ENCODE measurements around the gene KCNJ5.

KCNJ5 gene

DNA sequence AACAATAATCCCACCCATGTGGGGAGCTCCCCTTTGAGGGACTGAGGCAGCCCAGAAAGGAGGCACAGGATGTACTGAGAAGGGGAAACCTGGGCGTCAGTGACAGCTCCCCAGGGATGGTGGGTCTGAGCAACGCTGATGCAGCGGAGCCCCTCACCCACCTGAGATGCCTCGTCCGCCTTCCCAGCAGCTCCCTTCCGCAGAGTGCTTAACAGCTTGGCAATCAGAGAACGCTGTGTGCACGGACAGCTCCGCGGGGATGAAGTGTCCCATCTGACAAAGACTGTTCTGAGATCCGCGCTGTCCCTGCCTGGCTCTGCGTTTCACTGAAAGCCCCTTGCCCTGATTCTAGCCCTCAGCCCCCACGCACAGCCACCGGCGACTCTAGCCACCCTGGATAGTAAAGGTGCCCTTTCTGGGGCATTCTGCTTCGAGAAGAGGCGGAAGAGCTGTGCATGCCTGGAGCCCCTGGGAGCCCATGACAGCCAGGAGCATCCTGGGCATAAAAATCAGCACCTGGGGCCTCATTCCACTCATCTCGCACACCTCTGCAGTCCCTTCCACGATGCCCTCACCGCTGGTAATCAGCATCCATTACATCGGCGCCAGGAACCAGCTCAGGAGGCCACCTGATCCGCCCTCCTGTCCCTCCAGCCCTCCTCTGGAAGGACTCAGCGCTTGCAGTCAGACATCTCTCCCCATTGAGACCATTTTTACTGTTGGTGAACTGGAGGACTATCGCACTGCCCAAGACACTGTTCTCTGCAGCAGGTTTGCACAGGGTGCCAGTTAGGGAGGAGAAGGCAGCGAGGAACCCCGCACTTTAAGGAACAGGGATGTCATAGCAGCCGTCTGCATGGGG lies 10.7 kb downstream of the KCNJ5 start:
- H3K4me3 ChIP-seq (ENCODE audit: low read depth, low read length): no peak overlapping the region
- TF ChIP-seq, protein P1, sequence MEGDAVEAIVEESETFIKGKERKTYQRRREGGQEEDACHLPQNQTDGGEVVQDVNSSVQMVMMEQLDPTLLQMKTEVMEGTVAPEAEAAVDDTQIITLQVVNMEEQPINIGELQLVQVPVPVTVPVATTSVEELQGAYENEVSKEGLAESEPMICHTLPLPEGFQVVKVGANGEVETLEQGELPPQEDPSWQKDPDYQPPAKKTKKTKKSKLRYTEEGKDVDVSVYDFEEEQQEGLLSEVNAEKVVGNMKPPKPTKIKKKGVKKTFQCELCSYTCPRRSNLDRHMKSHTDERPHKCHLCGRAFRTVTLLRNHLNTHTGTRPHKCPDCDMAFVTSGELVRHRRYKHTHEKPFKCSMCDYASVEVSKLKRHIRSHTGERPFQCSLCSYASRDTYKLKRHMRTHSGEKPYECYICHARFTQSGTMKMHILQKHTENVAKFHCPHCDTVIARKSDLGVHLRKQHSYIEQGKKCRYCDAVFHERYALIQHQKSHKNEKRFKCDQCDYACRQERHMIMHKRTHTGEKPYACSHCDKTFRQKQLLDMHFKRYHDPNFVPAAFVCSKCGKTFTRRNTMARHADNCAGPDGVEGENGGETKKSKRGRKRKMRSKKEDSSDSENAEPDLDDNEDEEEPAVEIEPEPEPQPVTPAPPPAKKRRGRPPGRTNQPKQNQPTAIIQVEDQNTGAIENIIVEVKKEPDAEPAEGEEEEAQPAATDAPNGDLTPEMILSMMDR (IDR thresholded peaks at IDR 0.05; ENCODE audit: control insufficient read depth, extremely low read depth, insufficient read depth): no peak
- DNase-seq (ENCODE audit: low read depth): no peak

DNA sequence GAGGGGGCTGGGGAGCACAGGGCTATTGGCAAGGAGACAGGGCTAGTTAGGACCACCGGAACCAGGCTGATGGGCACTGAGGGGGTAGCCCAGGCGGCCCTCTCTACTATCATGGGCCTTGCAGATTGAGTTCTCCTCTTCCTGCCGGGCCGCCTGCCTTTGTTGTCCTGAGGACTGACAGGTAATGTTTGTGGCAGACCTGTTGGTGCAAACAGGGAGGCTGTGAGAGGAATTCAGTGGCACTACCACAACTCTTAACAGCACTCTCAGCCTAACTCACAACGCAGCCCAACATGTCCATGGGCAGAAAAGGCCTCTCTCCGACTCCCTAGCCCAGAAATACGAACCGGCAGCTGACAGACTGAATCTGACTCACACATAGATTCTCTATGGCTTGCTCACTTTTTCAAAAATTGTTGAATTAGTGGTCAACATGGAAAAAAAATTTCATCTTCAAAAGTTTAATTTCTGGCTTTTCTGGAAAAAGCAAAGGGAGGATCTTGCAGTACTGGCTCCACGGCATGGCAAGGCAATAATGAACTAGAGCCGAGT lies 11.4 kb downstream of the KCNJ5 start:
- no peak for DNase-seq (ENCODE audit: low read depth)
- H3K4me3 ChIP-seq (ENCODE audit: low read depth, low read length): no peak overlapping the region
- TF ChIP-seq, protein P1 (IDR thresholded peaks at IDR 0.05; ENCODE audit: control insufficient read depth, extremely low read depth, insufficient read depth): no peak

DNA sequence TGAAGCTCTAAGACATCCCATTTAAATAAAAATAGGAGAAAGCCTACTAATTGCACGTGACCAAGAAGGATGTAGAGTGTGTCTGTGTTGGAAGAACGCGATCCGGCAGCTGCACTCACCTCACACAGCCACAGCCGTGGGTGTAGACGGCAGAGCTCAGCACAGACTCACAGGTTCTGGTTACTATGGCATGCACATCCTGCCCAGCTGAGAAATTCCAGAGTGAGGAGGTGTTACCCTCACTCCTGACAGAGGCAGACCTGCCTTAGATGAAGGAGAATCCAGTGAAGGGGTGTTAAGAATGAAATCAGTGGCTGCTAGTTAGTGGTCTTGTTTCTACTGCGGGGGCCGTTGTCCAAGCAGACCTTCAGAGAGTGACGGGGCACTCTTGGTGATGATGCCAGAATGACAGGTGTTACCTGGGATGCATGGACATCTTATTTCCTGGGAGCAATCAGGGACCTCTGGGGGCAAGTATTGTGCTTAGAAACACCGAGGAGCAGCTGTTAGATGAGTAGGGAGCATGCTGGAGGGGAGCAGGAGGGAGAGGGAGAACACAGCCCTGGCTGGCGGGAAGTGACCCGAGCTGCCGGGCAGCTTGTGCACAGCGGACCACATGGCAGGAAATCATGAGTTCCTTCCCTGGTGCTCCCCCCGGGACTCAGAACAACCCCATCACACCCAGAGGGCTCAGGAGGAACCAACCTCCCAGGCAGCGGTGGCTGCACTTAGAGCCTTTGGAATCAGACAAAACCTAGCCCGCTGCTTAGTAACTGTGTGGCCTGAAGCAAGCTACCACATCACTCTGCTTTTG lies 12.3 kb downstream of the KCNJ5 start:
- TF ChIP-seq, protein P1 (IDR thresholded peaks at IDR 0.05; ENCODE audit: control insufficient read depth, extremely low read depth, insufficient read depth): no peak
- no peak overlapping the region for H3K4me3 ChIP-seq (ENCODE audit: low read depth, low read length)
- no peak for DNase-seq (ENCODE audit: low read depth)

DNA sequence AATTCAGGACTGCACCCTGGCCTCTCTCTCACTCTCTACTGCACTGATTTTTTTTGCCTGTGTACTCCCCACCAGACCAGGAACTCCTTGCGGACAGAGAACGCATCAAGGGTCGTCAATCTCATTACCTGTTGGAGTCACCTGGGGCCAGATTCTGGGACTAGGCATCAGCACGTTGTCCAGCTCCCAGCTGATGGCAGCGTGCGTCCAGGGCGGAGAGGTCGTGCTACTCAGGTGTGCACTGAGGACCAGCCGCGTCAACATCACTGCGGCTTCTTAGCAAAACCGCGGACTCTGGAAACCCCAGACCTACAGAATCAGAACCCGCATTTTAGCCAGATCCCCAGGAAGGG lies 13.1 kb downstream of the KCNJ5 start:
- TF ChIP-seq, protein P1 (IDR thresholded peaks at IDR 0.05; ENCODE audit: control insufficient read depth, extremely low read depth, insufficient read depth): no peak
- no peak for DNase-seq (ENCODE audit: low read depth)
- H3K4me3 ChIP-seq (ENCODE audit: low read depth, low read length): no peak overlapping the region

DNA sequence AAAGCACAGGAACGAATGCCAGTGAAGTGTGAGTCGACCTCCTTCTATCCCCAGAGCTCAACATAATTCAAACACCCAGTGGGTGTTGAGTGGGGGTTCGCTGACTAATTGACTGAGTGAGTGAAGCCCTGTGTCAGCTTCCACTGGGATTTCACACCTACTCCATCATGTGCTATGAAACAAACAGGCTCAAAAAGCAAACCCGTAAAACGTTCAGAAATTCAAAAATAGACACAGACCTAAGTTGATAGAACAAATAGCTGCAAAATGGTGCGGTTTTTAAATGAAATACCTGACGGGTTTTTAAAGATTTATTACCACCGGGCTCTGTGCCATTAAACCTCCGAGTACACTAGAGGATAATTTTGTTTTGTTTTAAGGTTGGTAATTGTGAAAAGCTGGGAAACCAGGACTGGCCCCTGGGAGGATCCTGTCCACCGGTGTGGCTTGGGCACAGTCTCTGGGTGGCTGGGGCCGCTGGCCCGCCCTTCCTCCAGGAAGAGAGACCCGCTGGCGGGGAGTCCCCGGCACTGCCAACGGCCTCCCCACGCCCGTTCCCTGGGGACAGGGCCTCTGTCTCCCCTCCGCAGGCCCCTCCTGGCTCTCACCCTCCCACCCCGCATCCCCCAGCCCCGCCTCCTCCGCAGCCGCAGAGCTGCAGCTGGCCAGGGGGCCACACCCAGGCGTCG lies 13.6 kb downstream of the KCNJ5 start:
- TF ChIP-seq, protein P1 (IDR thresholded peaks at IDR 0.05; ENCODE audit: control insufficient read depth, extremely low read depth, insufficient read depth): no peak
- no peak for DNase-seq (ENCODE audit: low read depth)
- no peak overlapping the region for H3K4me3 ChIP-seq (ENCODE audit: low read depth, low read length)

DNA sequence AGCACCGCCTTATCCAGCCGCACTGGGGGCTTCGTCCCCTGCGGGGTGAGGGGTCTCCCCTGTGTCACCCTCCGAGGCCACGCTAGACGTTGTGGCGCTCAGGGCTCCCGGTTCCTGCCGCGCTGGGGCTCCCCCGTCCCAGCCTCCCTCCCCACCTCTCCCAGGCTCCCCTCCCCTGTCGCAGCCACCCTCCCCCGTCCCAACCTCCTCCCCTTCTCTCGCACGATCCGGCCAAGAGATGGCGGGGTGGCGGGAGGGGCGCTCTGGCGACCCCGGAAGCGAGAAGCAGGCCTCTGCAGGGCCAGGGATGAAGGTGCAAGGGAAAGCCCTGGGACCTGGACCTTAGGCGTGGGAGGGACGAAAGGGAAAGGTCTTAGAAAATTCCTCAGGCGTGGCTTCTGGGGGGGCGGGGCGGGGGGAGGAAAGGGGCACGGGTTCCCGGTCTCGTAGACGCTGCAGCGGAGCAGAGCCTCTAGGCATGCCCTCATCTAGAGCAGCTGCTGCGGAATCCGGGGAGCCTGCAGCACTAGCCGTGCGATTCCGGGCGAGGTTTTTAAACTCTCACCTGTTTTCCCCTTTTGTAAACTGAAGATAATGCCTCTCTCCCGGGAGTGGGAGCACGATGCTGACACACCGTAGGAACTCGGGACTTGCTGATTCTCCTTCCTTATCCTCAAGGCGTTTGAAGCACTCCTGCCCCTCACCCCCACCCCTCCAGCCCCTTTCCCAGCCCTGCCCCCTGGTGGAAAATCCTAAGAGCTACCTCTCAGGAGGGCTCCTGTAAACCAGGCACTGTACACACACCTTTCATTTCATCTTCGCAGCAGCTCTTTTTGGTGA lies 14.4 kb downstream of the KCNJ5 start:
- 0 out of 2 replicates have a peak overlapping the region, but pooled peaks have one; percentile 3 for H3K4me3 ChIP-seq (ENCODE audit: low read depth, low read length)
- DNase-seq (ENCODE audit: low read depth): no peak

More for the DNA sequence above, 14.4 kb downstream of the KCNJ5 start:
- TF ChIP-seq, protein P1 (IDR thresholded peaks at IDR 0.05; ENCODE audit: control insufficient read depth, extremely low read depth, insufficient read depth): peak; percentile 35; the same call in 1 of the 2 replicates
